Spinal cord (tissue), 10 donors: Measurements from ENCODE around the gene INAFM2. TPM values are rescaled to one million over a fixed set of nuclear protein-coding genes. Genes with fewer than 3 reads are reported as not detected.
A peak's percentile ranks its signal among the peaks of the same experiment; 100 is the strongest.

Source experiments
- DNase-seq, 6 donors: peaks; one replicate each; pipeline versions ENCODE4 v3.0.0 to v3.0.0-alpha.2; 2013 to 2015; ENCODE audit warnings: low spot score in 6 of 6, low read depth in 4 of 6
- H3K27ac ChIP-seq: one replicate; pipeline ENCODE4 v1.5.1; 2013; ENCODE audit warnings: low read depth, low read length, control low read depth
- H3K27me3 ChIP-seq: one replicate; pipeline ENCODE4 v1.6.1; 2013; ENCODE audit warnings: low read length; ENCODE audit not compliant: control insufficient read depth, insufficient read depth
- H3K36me3 ChIP-seq: one replicate; pipeline ENCODE4 v1.6.1; 2013; ENCODE audit warnings: low read length; ENCODE audit not compliant: control insufficient read depth, insufficient read depth
- H3K4me1 ChIP-seq: one replicate; pipeline ENCODE4 v1.6.1; 2013; ENCODE audit warnings: low read length; ENCODE audit not compliant: control insufficient read depth, insufficient read depth
- H3K4me3 ChIP-seq: one replicate; pipeline ENCODE4 v1.5.1; 2013; ENCODE audit warnings: low read depth, low read length, control low read depth
- H3K9me3 ChIP-seq: one replicate; pipeline ENCODE4 v1.6.1; 2013; ENCODE audit warnings: low read length; ENCODE audit not compliant: control insufficient read depth, insufficient read depth
- WGBS: methylation state at CpG from one replicate; pipeline ENCODE4 v1.1.5; 2013; ENCODE audit warnings: missing lambda C conversion rate; ENCODE audit not compliant: insufficient coverage; 5-methylcytosine and 5-hydroxymethylcytosine counted together
- polyA plus RNA-seq, 2 donors: library from polyadenylated mRNA; unstranded; fragments of 120-200 nt; gene quantifications; one replicate each; pipeline ENCODE4 v1.2.1, GENCODE V29; 2013; ENCODE audit not compliant: insufficient read length in 2 of 2
- total RNA-seq, 2 donors: library from RNA; depleted of rRNA in 1 of 2; stranded (reverse); fragments of 120-200 nt in 1 of 2; fragments of >200 nt in 1 of 2; gene quantifications; one replicate each; pipeline versions ENCODE4 v1.2.3 to v1.2.4, GENCODE V29; 2013 to 2014
- donor health status: healthy.

INAFM2 gene
- total and polyA plus RNA-seq, 4 donors = 17.0 to 29.6 (median 23.3) TPM

GRCh38 chr15:40293905-40294895, 29.3 kb upstream of the INAFM2 start:
- WGBS = 47% methylated on average over 12 of the region's 20 CpGs
- no peak overlapping the region for H3K4me3 ChIP-seq
- peaks cover 57% of the 10 kb centered on the region for H3K4me1 ChIP-seq
- no peaks in the 10 kb centered on the region for H3K9me3 ChIP-seq
- H3K27me3 ChIP-seq = peaks cover 11% of the 10 kb centered on the region
- peak in 2 of 6 donors; percentile 83 to 88 for DNase-seq
- no peak overlapping the region for H3K27ac ChIP-seq
- H3K36me3 ChIP-seq = no peaks in the 10 kb centered on the region

- 88% methylated on average over 1 of the region's 1 CpG for WGBS
- H3K9me3 ChIP-seq = no peaks in the 10 kb centered on the region
- DNase-seq = no peak
- no peak overlapping the region for H3K4me3 ChIP-seq
- no peaks in the 10 kb centered on the region for H3K36me3 ChIP-seq
- no peak overlapping the region for H3K27ac ChIP-seq
- peaks cover 54% of the 10 kb centered on the region for H3K4me1 ChIP-seq
- H3K27me3 ChIP-seq = peaks cover 9% of the 10 kb centered on the region
Measured at GRCh38 chr15:40295297-40295696, 28.2 kb upstream of the INAFM2 start.

- peaks cover 6% of the 10 kb centered on the region for H3K27me3 ChIP-seq
- no peaks in the 10 kb centered on the region for H3K36me3 ChIP-seq
- H3K27ac ChIP-seq = no peak overlapping the region
- DNase-seq = no peak
- H3K4me3 ChIP-seq = no peak overlapping the region
- H3K4me1 ChIP-seq = peaks cover 47% of the 10 kb centered on the region
- 34% methylated on average over 6 of the region's 12 CpGs for WGBS
- no peaks in the 10 kb centered on the region for H3K9me3 ChIP-seq
Measured at GRCh38 chr15:40295877-40296560, 27.5 kb upstream of the INAFM2 start.

- no peak overlapping the region for H3K27ac ChIP-seq
- no peaks in the 10 kb centered on the region for H3K36me3 ChIP-seq
- H3K9me3 ChIP-seq = no peaks in the 10 kb centered on the region
- peaks cover 40% of the 10 kb centered on the region for H3K4me1 ChIP-seq
- H3K27me3 ChIP-seq = peaks cover 3% of the 10 kb centered on the region
- DNase-seq = no peak
- WGBS = 84% methylated on average over 4 of the region's 5 CpGs
- H3K4me3 ChIP-seq = no peak overlapping the region
Measured at GRCh38 chr15:40296561-40297230, 26.8 kb upstream of the INAFM2 start.

GRCh38 chr15:40297356-40297755, 26.1 kb upstream of the INAFM2 start:
- no peak overlapping the region for H3K4me3 ChIP-seq
- H3K9me3 ChIP-seq = no peaks in the 10 kb centered on the region
- no peaks in the 10 kb centered on the region for H3K27me3 ChIP-seq
- DNase-seq = no peak
- H3K27ac ChIP-seq = no peak overlapping the region
- no peaks in the 10 kb centered on the region for H3K36me3 ChIP-seq
- peaks cover 34% of the 10 kb centered on the region for H3K4me1 ChIP-seq
- WGBS = 86% methylated on average over 10 of the region's 10 CpGs

- Histone ChIP-seq H3K27me3 (no peaks in the 10 kb centered on the region), H3K27ac (no peak overlapping the region), H3K36me3 (no peaks in the 10 kb centered on the region), H3K4me3 (no peak overlapping the region), H3K4me1 (peaks cover 28% of the 10 kb centered on the region), H3K9me3 (no peaks in the 10 kb centered on the region)
- DNase-seq = no peak
- WGBS = 90% methylated on average over 14 of the region's 17 CpGs
Measured at GRCh38 chr15:40298216-40298935, 25.1 kb upstream of the INAFM2 start.

- no peaks in the 10 kb centered on the region for H3K36me3 ChIP-seq
- H3K27me3 ChIP-seq = no peaks in the 10 kb centered on the region
- WGBS = 100% methylated on average over 1 of the region's 2 CpGs
- H3K27ac ChIP-seq = no peak overlapping the region
- DNase-seq = no peak
- H3K9me3 ChIP-seq = no peaks in the 10 kb centered on the region
- no peak overlapping the region for H3K4me3 ChIP-seq
- peaks cover 9% of the 10 kb centered on the region for H3K4me1 ChIP-seq
Measured at GRCh38 chr15:40300367-40300766, 23.1 kb upstream of the INAFM2 start.

- Histone ChIP-seq H3K36me3 (no peaks in the 10 kb centered on the region), H3K27me3 (no peaks in the 10 kb centered on the region), H3K9me3 (no peaks in the 10 kb centered on the region), H3K27ac (no peak overlapping the region), H3K4me3 (no peak overlapping the region), H3K4me1 (peaks cover 8% of the 10 kb centered on the region)
- DNase-seq = no peak
- no CpG with 5 or more reads among the region's 2 CpGs for WGBS
Measured at GRCh38 chr15:40300771-40301170, 22.7 kb upstream of the INAFM2 start.
